ENCODE measurements around the gene STPG4. TPM values are rescaled to one million over a fixed set of nuclear protein-coding genes. Genes with fewer than 3 reads are reported as not detected.
"Not testable (repeated sequence)": the region's sequence is repeated elsewhere in the genome, so short reads cannot be mapped to it uniquely, and the experiment has no call there.

Gene STPG4
- polyA plus RNA-seq, 1 donor, result 0.12 TPM

DNA sequence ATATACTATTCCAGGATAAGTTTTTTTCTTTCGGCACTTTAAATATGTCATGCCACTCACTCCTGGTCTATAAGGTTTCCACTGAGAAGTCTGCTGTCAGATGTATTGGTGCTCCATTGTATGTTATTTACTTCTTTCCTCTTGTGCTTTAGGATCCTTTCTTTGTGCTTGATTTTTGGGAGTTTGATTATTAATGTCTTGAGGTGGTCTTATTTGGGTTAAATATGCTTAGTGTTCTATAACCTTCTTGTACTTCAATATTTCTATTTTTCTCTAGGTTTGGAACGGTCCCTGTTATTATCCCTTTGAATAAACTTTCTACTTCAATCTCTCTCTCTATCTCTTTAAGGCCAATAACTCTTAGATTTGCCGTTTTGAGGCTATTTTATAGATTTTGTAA is 28.3 kb downstream of the STPG4 start:
- no peak for DNase-seq

DNA sequence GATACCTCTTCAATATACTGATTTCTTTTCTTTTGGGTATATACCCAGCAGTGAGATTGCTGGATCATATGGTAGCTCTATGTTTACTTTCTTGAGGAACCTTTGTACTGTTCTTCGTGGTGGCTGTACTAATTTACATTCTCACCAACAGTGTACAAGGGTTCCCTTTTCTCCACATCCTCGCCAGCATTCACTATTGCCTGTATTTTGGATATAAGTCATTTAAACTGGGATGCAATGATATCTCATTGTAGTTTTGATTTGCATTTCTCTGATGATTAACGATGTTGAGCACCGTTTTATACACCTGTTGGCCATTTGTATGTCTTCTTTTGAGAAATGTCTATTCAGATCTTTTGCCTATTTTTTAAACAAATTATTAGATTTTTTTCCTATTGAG is 30.4 kb downstream of the STPG4 start:
- not testable (repeated sequence) for DNase-seq

DNA sequence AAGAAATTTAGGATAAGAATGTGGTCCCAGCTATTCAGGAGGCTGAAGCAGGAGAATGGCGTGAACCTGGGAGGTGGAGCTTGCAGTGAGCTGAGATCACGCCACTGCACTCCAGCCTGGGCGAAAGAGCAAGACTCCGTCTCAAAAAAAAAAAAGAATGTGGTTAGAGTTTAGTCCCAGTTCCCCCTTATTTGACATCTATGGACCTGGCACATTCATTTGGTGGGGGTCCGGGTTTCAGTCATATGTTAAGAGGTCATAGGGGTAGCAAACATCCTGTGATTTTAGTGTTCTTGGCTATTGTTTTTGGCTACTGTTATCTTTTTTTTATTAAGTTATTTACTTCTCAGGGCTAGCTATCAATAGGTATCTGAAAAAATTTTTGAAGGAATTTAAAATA is 34.7 kb downstream of the STPG4 start:
- not testable (repeated sequence) for DNase-seq

DNA sequence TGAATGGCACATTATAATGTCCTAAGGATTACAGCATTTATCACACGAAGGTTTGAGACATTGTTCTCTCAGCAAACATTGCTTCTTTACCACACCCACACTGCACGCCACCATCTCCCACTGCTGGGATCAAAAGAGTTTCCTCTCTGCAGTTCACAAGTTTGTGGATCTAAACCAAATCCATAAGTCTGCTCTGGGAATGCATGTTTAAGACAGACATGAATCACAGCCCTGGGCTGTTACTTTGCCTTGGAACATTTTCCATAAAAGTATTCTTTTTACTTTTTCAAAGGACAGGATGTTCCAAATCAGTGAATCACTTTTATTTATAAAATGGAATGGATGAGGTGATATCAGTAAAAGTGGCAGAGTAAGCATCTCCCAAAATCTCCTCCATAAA is 36.1 kb downstream of the STPG4 start:
- DNase-seq, result no peak

DNA sequence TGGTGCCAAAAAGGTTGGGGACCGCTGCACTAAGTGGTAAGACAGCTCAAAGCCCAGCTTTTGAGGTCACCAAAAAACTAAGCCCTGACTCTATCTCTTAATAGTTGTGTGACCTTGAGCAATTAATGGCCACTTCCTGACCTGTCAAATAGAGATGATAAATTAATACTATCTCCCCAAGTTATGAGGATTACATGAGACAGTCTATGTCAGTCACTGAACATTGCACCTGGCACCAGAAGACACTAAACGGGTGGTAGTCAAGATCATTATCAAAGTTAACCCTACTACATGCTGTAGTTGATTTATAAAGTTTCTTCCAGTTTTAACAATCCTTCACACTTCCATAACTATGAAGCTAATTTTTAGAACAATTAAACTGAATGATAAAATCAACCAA is 36.5 kb downstream of the STPG4 start:
- no peak for DNase-seq

DNA sequence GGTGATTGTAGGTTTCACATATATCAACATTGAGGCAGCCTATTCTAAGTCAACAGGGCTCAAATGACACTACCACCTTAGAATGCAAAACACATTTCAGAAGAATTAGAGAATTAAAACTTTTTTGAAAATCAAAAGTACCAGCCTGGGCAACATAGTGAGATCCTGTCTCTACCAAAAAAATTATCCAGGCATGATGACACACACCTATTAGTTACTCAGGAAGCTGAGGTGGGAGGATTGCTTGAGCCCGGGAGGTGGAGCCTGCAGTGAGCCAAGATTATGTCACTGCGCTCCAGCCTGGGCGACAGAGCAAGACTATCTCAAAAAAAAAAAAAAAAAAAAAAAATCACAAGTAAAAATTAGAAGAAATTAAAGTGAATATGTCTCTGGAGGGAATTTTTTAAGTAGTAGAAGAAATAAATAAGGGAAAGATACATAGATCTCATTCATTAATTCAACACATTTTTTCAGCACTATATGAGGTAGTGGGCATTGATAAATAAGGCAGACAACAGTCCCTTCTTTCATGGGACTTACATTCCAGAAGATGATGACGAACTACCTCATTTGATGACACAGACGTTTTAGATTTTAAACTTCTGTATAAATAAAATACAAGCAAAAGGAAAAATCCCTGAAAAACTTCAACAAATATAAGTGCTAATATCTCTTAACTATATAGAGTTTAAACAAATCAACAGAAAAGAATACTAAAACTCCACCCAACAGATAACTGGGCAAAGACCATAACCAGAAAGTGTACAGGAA is 42.3 kb downstream of the STPG4 start:
- no peak for DNase-seq

DNA sequence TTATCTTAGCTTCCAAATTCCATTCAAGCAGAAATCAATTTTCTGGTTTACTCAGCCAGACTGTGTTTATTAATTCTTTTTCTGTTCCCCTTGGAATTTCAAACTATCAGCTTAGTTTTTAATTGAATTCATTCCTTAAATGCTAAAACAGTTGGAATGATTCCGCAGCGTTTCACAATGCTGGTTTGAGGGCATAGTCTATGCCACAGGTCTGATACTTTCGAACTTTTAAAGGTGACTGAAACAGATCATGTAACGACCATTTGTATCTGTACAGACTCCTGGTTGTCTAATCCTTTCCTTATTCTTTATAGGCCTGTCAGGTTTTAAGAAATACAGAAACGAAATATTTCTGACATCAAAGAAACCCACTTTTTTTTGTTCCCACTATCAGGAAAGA is 45.4 kb downstream of the STPG4 start:
- DNase-seq, result no peak

DNA sequence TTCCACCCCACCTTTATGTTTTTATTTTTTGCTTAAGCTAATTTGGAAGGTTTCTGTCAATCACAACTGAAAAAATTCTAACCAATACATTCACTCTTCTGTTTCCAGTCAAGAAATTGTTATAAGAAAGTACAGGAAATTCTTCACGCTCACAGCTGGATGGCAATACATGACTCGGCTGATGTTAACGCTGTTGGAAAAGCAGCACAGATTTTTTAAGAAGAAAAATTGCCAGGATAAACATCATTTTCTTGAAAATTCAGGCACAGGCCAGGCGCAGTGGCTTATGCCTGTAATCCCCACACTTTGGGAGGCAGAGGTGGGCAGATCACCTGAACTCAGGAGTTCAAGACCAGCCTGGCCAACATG is 46.1 kb downstream of the STPG4 start:
- no peak for DNase-seq

DNA sequence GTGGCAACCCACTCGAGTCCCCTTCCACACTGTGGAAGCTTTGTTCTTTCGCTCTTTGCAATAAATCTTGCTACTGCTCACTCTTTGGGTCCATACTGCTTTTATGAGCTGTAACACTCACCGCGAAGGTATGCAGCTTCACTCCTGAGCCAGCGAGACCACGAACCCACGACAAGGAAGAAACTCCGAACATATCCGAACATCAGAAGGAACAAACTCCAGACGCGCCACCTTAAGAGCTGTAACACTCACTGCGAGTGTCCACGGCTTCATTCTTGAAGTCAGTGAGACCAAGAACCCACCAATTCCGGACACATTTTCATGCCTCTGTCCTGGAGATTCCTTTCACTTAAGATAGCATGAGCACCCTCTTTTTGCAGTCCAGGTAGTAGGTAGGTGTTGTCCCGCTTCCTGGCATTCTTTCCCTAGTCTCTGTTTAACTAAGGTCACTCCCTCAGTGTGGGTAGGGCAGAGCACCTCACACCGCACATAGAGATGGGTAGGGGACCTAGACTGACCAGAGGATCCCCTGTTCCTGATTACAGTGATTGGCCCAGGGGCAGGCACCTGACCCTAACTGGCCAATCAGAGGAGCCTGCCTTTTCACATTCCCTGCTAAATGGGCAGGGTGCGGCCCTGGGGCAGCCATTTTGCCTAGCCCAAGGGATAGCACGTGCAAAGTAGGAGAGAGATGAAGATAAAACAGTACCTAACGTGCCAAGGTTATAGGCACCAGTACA is 46.7 kb downstream of the STPG4 start:
- not testable (repeated sequence) for DNase-seq

DNA sequence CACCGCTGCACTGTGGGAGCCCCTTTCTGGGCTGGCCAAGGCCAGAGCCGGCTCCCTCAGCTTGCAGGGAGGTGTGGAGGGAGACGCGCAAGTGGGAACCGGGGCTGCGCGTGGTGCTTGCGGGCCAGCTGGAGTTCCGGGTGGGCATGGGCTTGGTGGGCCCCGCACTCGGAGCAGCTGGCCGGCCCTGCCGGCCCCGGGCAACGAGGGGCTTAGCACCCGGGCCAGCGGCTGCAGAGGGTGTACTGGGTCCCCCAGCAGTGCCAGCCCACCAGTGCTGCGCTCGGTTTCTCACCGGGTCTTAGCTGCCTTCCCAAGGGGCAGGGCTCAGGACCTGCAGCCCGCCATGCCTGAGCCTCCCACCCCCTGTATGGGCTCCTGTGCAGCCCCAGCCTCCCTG is 47.9 kb downstream of the STPG4 start:
- DNase-seq, result not testable (repeated sequence)

DNA sequence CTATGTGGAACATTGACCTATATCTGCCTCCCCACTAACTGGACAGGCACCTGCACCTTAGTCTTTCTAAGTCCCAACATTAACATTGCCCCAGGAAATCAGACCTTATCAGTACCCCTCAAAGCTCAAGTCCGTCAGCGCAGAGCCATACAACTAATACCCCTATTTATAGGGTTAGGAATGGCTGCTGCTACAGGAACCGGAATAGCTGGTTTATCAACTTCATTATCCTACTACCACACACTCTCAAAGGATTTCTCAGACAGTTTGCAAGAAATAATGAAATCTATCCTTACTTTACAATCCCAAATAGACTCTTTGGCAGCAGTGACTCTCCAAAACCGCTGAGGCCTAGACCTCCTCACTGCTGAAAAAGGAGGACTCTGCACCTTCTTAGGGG is 48.9 kb downstream of the STPG4 start:
- not testable (repeated sequence) for DNase-seq

DNA sequence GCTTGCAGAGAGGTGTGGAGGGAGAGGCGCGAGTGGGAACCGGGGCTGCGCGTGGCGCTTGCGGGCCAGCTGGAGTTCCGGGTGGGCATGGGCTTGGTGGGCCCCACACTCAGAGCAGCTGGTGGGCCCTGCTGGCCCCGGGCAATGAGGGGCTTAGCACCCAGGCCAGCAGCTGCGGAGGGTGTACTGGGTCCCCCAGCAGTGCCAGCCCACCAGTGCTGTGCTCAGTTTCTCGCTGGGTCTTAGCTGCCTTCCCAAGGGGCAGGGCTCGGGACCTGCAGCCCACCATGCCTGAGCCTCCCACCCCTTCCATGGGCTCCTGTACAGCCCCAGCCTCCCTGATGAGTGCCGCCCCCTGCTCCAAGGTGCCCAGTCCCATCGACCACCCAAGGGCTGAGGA is 55.4 kb downstream of the STPG4 start:
- DNase-seq, result not testable (repeated sequence)

DNA sequence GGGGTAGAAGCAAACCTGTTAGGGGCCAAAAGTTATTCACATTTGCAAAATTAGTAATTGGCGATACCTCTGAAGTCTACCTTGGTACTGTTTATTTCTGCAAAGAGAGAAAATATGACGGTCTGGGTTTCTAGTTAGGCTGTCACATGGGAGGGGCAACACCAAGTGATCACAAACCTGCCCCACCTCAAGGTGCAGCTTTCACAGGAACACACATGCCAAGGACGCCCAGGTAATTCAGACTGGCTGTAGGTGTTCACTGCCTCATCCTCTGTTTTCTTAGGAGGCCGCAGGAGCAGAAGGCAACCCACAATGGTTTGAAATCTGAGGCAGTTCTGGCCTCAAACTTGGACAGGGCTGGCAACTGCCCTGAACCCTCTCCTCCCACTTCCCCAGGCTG is 56.2 kb downstream of the STPG4 start:
- no peak for DNase-seq

DNA sequence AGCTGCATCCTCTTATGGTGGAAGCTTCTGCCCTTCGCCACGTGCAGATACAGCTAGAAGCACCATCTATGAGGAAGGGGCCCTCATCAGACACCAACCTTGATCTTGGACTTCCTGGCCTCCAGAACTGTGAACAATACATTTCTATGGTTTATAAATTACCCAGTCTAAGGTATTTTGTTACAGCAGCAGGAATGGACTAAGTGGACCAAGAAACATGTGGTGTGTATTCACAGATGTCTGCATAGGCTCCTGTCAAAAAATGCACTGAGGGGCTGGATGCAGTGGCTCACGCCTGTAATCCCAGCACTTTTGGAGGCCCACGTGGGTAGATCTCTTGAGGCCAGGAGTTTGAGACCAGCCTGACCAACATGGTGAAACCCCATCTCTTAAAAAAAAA is 57.5 kb downstream of the STPG4 start:
- no peak for DNase-seq

DNA sequence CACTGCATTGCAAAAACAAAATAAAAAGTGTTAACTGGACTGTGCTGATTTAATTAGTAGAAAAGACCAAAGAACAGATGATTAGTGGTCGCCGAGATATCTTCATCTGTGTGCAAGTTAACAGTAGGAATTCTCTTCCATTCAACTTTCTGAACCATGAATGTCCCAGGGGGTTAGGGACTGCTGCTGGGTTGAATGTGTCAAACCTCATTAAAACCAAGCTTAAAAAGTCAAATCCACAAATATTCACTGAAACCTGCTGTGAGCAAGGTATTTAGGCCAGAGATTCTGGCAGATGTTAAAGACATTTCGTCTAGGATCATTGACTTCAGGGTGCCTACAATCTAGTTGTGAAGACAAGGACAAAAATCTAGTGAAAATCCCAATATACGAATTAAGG is 58.7 kb downstream of the STPG4 start:
- DNase-seq, result no peak

DNA sequence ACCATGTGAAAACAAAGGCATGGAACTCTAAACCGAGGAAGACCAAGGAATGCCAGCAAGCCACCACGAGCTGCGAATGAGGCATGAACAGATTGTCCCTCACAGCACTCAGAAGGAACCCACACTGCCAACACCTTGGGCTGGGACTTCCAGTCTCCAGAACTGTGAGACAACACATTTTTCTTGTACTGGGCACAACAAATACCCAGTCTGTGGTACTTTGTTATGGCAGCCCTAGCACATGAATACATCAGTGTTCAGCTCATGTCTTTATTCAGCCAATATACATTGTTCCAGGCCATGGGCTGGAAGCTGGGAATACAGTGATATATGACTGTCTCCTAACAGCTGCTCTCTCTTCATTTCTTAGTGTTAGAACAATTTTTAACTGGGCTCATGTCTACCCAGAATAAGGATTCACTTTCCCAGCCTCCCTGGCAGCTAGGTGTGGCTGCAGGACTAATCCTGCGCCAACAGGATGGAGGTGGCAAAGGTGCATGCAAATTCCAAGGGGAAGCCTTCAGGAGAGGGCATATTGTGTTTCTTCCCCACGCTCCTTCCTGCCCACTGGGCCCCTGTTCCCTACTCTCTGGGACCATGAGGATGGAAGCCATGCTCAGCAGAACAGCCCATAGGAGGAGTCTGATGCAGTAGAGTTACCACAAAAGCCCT is 59.6 kb downstream of the STPG4 start:
- DNase-seq, result no peak

DNA sequence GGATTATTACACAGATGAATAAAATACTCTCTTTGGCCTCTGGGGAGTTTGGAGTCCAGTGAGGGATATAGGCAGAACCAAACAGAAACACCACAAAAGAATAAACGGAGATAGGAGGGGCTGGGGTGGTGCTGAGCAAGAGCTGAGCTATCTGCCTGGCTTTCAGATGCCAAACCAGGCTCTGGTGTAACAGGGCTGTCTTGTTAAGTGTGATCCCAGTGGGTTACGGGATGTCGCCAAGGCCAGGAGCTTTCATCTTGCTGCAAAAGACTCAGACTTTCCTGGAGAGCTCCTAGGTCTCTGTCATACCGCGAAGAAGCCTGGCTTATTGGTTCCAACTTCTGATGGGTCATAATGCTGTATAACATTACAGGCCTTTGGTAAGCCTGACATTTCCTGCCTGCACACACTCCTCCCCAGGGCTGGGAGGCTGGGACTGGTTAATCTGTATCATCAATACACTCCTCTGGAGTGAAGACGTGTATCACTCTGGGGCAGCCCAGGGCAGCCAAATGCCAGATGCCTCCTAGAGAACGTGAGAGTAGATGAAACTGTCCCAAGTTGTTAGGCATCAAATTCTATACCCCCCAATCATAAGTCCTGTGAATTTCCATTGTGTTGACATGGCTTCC is 60.5 kb downstream of the STPG4 start:
- DNase-seq, result no peak

DNA sequence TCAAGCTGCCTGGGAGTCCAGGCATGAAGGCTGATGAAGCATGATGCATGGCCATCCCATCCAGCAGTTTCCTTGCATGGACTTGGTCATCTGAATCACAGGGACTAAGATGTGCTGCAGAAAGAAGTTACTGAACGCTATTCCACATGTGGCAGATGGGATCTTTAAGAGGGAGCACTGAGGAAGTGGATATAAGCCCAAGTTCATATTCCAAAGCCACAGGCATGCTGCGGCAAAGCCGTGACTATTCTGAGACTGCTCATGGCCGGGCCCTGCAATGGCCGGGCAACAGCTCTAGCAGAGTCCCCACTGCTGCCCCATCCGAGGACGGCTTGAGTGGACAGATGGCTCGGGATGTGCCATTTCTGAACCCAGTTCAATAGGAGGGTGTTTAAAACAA is 61.5 kb downstream of the STPG4 start:
- no peak for DNase-seq

DNA sequence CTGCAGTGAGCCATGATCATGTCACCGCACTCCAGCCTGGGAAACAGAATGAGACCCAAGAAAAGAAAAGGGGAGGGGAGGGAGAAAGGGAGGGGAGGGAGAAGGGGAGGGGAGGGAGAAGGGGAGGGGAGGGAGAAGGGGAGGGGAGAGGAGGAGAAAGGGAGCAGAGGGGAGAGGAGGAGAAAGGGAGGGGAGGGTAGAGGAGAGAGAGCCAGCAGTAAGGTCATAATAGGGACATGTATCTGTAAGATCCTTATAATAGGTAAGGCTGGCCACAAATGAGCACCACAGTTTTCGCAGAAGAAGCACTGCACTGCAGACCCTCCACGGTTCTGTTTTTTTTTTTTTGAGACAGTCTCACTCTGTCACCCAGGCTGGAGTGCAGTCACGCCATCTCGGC is 62.6 kb downstream of the STPG4 start:
- no peak for DNase-seq

DNA sequence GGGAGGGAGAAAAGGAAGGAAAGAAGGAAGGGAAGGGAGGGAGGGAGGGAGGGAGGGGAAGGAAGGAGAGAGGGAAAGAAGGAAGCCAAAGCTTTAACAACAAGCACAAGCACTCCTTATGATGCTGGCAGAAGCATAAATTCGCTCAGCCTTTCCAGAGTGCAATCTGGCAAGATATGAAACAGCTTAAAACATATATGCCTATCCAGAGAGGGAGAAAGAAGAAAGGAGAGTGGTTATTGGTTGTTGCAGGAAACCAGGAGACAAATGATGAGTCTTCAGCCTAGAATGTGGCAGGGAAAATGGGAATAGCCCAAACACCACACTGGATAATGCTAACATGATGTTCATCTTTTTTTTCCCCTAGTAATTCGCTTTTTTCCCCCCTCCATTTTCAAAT is 64.0 kb downstream of the STPG4 start:
- DNase-seq, result no peak

DNA sequence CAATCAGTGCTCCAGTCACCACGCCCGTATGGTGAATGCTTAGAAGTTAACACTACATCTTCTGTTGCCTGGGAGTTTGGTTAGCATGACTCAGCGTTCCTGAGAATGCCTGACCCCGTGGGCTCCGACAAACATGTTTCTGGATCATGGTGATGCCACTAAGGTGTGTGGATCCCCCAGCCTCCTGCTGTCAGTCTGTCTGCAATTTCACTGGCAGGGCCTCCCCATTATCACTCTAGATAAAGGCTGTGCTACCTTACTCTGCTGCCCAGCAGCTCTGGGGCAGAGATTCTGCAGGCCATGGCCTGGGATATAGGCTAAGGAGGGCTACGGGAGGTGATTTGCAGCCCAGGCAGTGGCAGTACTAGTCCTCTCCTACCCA is 66.0 kb downstream of the STPG4 start:
- no peak for DNase-seq

DNA sequence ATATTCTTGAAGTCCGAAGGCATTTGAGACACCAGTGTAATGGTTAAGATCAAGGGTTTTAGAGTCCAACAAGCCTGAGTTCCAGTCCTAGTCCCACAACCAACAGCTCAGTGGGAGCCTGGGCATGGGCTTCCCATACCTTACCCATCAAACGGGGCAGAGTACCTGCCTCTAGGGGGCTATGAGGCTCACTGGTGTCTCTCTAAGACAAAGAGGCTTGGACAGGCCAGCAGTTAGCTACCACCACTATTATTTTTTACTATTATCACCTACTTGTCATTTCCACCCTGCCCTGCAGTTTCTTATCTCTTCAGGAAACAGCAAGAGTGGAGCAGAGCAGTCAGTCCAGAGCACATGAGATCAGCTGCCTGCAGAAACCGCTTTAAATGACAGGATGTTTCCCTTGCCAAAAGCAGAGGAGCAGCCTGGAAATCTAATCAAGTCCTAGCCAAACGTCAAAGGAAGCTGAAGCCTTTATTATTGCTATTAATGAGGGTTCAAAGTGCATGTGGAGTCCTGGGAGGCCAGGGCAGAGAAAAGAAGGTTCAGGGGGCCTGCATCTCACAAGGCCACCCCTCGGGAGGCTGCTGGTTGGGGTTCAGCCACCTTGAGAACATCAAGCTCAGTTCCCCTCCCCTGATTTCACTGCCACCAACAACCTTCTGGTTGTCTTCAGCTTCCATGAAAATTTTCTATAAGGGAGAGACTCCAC is 66.6 kb downstream of the STPG4 start:
- DNase-seq, result no peak
